ENCODE measurements around the gene ZP3.
A peak's percentile ranks its signal among the peaks of the same experiment; 100 is the strongest.
"Not testable (repeated sequence)": the region's sequence is repeated elsewhere in the genome, so short reads cannot be mapped to it uniquely, and the experiment has no call there.

The ZP3 gene

GRCh38 chr7:76386691-76387260, 38.0 kb upstream of the ZP3 start:
- no peak for DNase-seq (ENCODE audit: low read depth)
- H3K4me3 ChIP-seq (ENCODE audit: low read depth, low read length): no peak overlapping the region
- no peak for TF ChIP-seq CTCF (IDR thresholded peaks at IDR 0.05; ENCODE audit: insufficient read depth, low read depth, low read length, missing control alignments)

- H3K4me3 ChIP-seq (ENCODE audit: low read depth, low read length): not testable (repeated sequence)
- DNase-seq (ENCODE audit: low read depth): peak; percentile 52
Observed at GRCh38 chr7:76387789-76388188, 37.0 kb upstream of the ZP3 start.

GRCh38 chr7:76390092-76390491, 34.7 kb upstream of the ZP3 start:
- TF ChIP-seq CTCF (IDR thresholded peaks at IDR 0.05; ENCODE audit: insufficient read depth, low read depth, low read length, missing control alignments): no peak
- H3K4me3 ChIP-seq (ENCODE audit: low read depth, low read length): no peak overlapping the region
- DNase-seq (ENCODE audit: low read depth): no peak

GRCh38 chr7:76392531-76393115, 32.1 kb upstream of the ZP3 start:
- no peak for DNase-seq (ENCODE audit: low read depth)
- H3K4me3 ChIP-seq (ENCODE audit: low read depth, low read length): peak overlapping the region; percentile 44
- no peak for TF ChIP-seq CTCF (IDR thresholded peaks at IDR 0.05; ENCODE audit: insufficient read depth, low read depth, low read length, missing control alignments)

GRCh38 chr7:76393116-76394031, 31.4 kb upstream of the ZP3 start:
- TF ChIP-seq CTCF (IDR thresholded peaks at IDR 0.05; ENCODE audit: insufficient read depth, low read depth, low read length, missing control alignments): no peak
- DNase-seq (ENCODE audit: low read depth): peak; percentile 95
- H3K4me3 ChIP-seq (ENCODE audit: low read depth, low read length): peak overlapping the region; percentile 63

GRCh38 chr7:76394957-76395356, 29.8 kb upstream of the ZP3 start:
- DNase-seq (ENCODE audit: low read depth): no peak
- TF ChIP-seq CTCF (IDR thresholded peaks at IDR 0.05; ENCODE audit: insufficient read depth, low read depth, low read length, missing control alignments): no peak
- no peak overlapping the region for H3K4me3 ChIP-seq (ENCODE audit: low read depth, low read length)

GRCh38 chr7:76395605-76395964, 29.2 kb upstream of the ZP3 start:
- not testable (repeated sequence) for DNase-seq (ENCODE audit: low read depth); H3K4me3 ChIP-seq (ENCODE audit: low read depth, low read length)
